Mesendoderm (in vitro differentiated cells): ENCODE measurements around the gene EXO1.

Experiments
- DNase-seq: peaks from one replicate; pipeline ENCODE4 v3.0.0; 2013
- H2AK5ac ChIP-seq: 2 replicates; pipeline ENCODE4 v1.6.1; 2013; ENCODE audit warnings: low read length, inconsistent platforms
- H2BK120ac ChIP-seq: 2 replicates; pipeline ENCODE4 v1.6.1; 2013; ENCODE audit warnings: low read depth, mild to moderate bottlenecking, low read length, moderate library complexity, mixed read lengths
- H2BK15ac ChIP-seq: replicated peaks from 2 replicates; pipeline ENCODE4 v1.6.1; 2013; ENCODE audit warnings: low read depth, mild to moderate bottlenecking, moderate library complexity
- H2BK5ac ChIP-seq: 2 replicates; pipeline ENCODE4 v1.6.1; 2013; ENCODE audit warnings: low read length, inconsistent platforms
- H3K18ac ChIP-seq: 2 replicates; pipeline ENCODE4 v1.6.1; 2013; ENCODE audit warnings: mild to moderate bottlenecking, low read length, mixed read lengths
- H3K23ac ChIP-seq: one replicate; pipeline ENCODE4 v1.6.1; 2013; ENCODE audit warnings: low read length
- H3K27ac ChIP-seq: 2 replicates; pipeline ENCODE4 v1.5.1; 2013; ENCODE audit warnings: low read depth, mild to moderate bottlenecking, inconsistent platforms, low read length, moderate library complexity
- H3K27me3 ChIP-seq: 2 replicates; pipeline ENCODE4 v1.6.1; 2013; ENCODE audit warnings: low read length, control low read depth, mild to moderate bottlenecking, inconsistent platforms; ENCODE audit not compliant: insufficient read depth, poor library complexity
- H3K36me3 ChIP-seq: 2 replicates; pipeline ENCODE4 v1.6.1; 2013; ENCODE audit warnings: low read length, inconsistent platforms; ENCODE audit not compliant: control insufficient read depth, insufficient read depth
- H3K4ac ChIP-seq: one replicate; pipeline ENCODE4 v1.6.1; 2013; ENCODE audit warnings: low read depth, mild to moderate bottlenecking, low read length, moderate library complexity
- H3K4me1 ChIP-seq: 2 replicates; pipeline ENCODE4 v1.6.1; 2013; ENCODE audit warnings: low read depth, low read length, inconsistent platforms; ENCODE audit not compliant: control insufficient read depth
- H3K4me2 ChIP-seq: 2 replicates; pipeline ENCODE4 v1.6.1; 2013; ENCODE audit warnings: low read length
- H3K4me3 ChIP-seq: 2 replicates; pipeline ENCODE4 v1.5.1; 2013; ENCODE audit warnings: mild to moderate bottlenecking, low read length
- H3K56ac ChIP-seq: one replicate; pipeline ENCODE4 v1.6.1; 2013; ENCODE audit warnings: low read length
- H3K79me1 ChIP-seq: 2 replicates; pipeline ENCODE4 v1.6.1; 2013; ENCODE audit warnings: low read length, inconsistent platforms
- H3K79me2 ChIP-seq: 2 replicates; pipeline ENCODE4 v1.6.1; 2013; ENCODE audit warnings: mild to moderate bottlenecking, low read length; ENCODE audit not compliant: control insufficient read depth, insufficient read depth
- H3K9ac ChIP-seq: 2 replicates; pipeline ENCODE4 v1.6.1; 2013; ENCODE audit warnings: low read length, inconsistent platforms
- H4K5ac ChIP-seq: one replicate; pipeline ENCODE4 v1.6.1; 2013; ENCODE audit warnings: low read length
- H4K8ac ChIP-seq: one replicate; pipeline ENCODE4 v1.6.1; 2013; ENCODE audit warnings: low read depth, mild to moderate bottlenecking, control low read depth, low read length, moderate library complexity
- WGBS: extraction: QIAGEN DNeasy Blood & Tissue Kit; methylation state at CpG from one replicate; pipeline ENCODE4 v1.1.7; 2013; ENCODE audit warnings: low lambda C conversion rate, missing lambda C conversion rate; ENCODE audit not compliant: insufficient coverage; ENCODE audit errors: extremely low coverage; 5-methylcytosine and 5-hydroxymethylcytosine counted together

Gene EXO1

DNA sequence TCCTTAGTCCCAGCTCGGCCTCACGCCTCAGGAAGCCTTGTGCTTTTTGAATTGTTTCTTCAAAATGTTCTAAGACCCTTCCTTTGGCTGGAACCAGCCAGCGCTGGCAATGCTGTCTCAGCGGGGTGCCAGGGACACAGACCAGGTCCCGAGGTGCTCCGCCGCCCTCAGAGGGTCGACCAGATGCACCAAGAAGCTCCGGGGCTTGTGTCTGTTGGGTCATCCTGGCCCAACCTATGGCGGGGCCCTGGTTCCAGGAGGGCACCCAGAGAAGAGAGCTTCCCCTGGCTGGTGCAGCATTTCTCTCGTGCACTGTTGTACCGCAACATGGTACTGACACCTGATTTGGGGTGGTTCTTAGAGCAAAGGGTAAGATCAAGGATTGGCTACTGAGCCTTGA lies 69.5 kb downstream of the EXO1 start:
- Histone ChIP-seq H2BK5ac (no peak overlapping the region), H3K9ac (no peak overlapping the region), H2AK5ac (no peak overlapping the region), H4K5ac (no peak overlapping the region), H3K27me3 (no peaks in the 10 kb centered on the region), H2BK120ac (no peak overlapping the region), H3K56ac (no peak overlapping the region), H4K8ac (no peak overlapping the region), H3K4ac (no peak overlapping the region), H3K79me2 (no peaks in the 10 kb centered on the region), H3K4me1 (no peaks in the 10 kb centered on the region), H3K23ac (no peak overlapping the region), H3K18ac (no peak overlapping the region), H3K79me1 (no peaks in the 10 kb centered on the region), H2BK15ac (no peak overlapping the region), H3K36me3 (no peaks in the 10 kb centered on the region), H3K27ac (no peak overlapping the region), H3K4me2 (no peak overlapping the region), H3K4me3 (no peak overlapping the region)
- no CpG with 5 or more reads among the region's 12 CpGs for WGBS
- DNase-seq = no peak

DNA sequence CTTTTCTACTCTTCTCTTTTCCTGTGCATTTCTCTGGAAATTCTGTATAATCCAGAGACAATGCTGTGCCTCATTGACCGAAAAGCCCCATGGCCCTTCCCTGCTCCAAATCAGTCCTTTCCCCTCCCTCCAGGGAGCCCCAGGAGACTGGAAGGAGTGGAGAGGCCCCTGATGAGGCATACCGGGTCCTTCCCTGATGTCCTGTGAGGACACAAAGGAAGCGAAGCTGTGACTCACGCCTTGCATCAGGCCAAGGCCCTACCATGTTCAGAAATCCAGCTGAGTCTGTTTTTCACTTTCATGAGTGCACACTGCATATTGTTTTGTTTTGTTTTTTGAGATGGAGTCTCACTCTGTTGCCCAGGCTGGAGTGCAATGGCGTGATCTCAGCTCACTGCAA lies 70.9 kb downstream of the EXO1 start:
- Histone ChIP-seq H3K79me2 (no peaks in the 10 kb centered on the region), H2AK5ac (no peak overlapping the region), H3K79me1 (no peaks in the 10 kb centered on the region), H2BK120ac (no peak overlapping the region), H2BK5ac (no peak overlapping the region), H3K36me3 (no peaks in the 10 kb centered on the region), H3K27ac (no peak overlapping the region), H4K8ac (no peak overlapping the region), H2BK15ac (no peak overlapping the region), H3K23ac (no peak overlapping the region), H3K56ac (no peak overlapping the region), H3K4me1 (no peaks in the 10 kb centered on the region), H3K4me3 (no peak overlapping the region), H3K4me2 (no peak overlapping the region), H3K9ac (no peak overlapping the region), H4K5ac (no peak overlapping the region), H3K27me3 (no peaks in the 10 kb centered on the region), H3K4ac (no peak overlapping the region), H3K18ac (no peak overlapping the region)
- no CpG with 5 or more reads among the region's 5 CpGs for WGBS
- no peak for DNase-seq

DNA sequence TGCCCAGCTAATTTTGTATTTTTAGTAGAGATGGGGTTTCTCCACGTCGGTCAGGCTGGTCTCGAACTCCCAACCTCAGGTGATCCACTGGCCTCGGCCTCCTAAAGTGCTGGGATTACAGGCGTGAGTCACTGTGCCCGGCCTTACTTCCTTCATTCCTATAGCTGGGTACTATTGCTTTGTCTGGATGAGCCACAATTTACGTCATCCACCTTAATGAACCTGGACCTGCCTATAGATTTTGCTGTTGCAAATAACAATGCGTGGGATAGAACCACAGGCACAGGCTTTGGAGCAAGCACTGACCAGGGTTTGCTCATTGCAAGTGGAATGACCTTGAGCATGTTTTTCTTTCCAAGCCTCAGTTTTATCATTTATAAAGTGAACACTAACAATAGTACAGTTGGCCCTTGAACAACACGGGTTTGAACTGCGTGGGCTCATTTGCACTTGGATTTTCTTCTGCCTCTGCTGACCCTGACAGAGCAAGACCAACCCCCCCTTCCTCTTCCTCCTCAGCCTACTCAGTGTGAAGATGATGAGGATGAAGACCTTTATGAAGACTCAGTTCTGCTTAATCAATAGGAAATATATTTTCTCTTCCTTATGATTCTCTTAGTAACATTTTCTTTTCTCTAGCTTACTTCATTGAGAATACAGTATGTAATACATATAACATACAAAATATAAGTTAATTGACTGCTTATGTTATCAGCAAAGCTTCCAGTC lies 76.2 kb downstream of the EXO1 start:
- Histone ChIP-seq H3K27me3 (no peaks in the 10 kb centered on the region), H4K5ac (no peak overlapping the region), H3K18ac (no peak overlapping the region), H2BK15ac (no peak overlapping the region), H3K27ac (no peak overlapping the region), H3K4me2 (no peak overlapping the region), H2BK120ac (no peak overlapping the region), H2BK5ac (no peak overlapping the region), H3K79me1 (no peaks in the 10 kb centered on the region), H3K4ac (no peak overlapping the region), H3K4me1 (no peaks in the 10 kb centered on the region), H3K79me2 (no peaks in the 10 kb centered on the region), H3K9ac (no peak overlapping the region), H3K36me3 (no peaks in the 10 kb centered on the region), H2AK5ac (no peak overlapping the region), H3K56ac (no peak overlapping the region), H3K23ac (no peak overlapping the region), H3K4me3 (no peak overlapping the region), H4K8ac (no peak overlapping the region)
- no CpG with 5 or more reads among the region's 10 CpGs for WGBS
- no peak for DNase-seq

DNA sequence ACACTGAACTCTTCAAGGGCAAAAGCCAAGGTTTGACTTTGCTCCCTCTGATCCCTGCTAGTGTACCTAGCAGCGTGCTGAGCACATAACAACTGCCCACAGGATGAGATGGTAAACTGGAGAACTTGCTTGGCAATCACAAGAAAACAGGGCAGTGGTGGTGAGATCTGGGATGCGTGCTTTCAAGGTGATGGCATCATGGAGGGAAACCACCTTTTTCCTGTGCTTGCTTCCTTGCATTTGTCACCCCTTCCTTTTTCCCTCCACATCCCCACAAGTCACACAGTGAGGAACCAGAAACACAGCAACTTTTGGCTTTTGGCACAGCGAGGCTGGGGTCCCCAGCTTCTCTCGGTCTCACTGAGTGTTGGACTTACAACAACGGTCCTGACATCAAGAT lies 78.1 kb downstream of the EXO1 start:
- Histone ChIP-seq H3K27me3 (no peaks in the 10 kb centered on the region), H3K27ac (no peak overlapping the region), H3K4me2 (no peak overlapping the region), H3K56ac (no peak overlapping the region), H2BK5ac (no peak overlapping the region), H3K36me3 (no peaks in the 10 kb centered on the region), H3K4me1 (no peaks in the 10 kb centered on the region), H4K8ac (no peak overlapping the region), H3K23ac (no peak overlapping the region), H3K79me2 (no peaks in the 10 kb centered on the region), H3K4ac (no peak overlapping the region), H2BK15ac (no peak overlapping the region), H2BK120ac (no peak overlapping the region), H3K79me1 (no peaks in the 10 kb centered on the region), H3K18ac (no peak overlapping the region), H4K5ac (no peak overlapping the region), H3K9ac (no peak overlapping the region), H2AK5ac (no peak overlapping the region), H3K4me3 (no peak overlapping the region)
- no CpG with 5 or more reads among the region's 5 CpGs for WGBS
- DNase-seq = no peak

DNA sequence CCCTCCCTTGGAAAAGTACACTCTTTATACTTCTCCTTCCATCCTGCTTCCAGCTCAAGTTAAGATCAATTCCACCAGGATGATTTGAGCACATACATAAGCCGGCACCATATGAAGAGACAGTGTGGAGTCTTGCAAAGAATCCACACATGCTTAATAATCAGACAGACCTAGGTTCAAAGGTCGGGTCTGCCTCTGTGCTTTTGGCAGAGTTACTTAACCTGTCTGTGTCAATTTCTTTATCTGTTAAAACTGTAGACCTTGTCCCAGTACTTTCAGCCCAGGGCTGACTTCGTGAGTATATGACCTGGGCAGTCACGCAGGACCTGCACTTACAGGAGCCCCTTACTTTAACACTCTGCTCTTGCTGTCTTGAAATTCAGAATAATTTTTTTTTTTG lies 79.3 kb downstream of the EXO1 start:
- Histone ChIP-seq H3K56ac (no peak overlapping the region), H3K23ac (no peak overlapping the region), H3K9ac (no peak overlapping the region), H3K36me3 (no peaks in the 10 kb centered on the region), H3K18ac (no peak overlapping the region), H3K4me2 (no peak overlapping the region), H3K79me1 (no peaks in the 10 kb centered on the region), H3K4ac (no peak overlapping the region), H2BK15ac (no peak overlapping the region), H3K79me2 (no peaks in the 10 kb centered on the region), H4K5ac (no peak overlapping the region), H3K27me3 (no peaks in the 10 kb centered on the region), H3K4me1 (no peaks in the 10 kb centered on the region), H2BK5ac (no peak overlapping the region), H2BK120ac (no peak overlapping the region), H3K4me3 (no peak overlapping the region), H3K27ac (no peak overlapping the region), H4K8ac (no peak overlapping the region), H2AK5ac (no peak overlapping the region)
- DNase-seq = no peak
- no CpG with 5 or more reads among the region's 4 CpGs for WGBS

DNA sequence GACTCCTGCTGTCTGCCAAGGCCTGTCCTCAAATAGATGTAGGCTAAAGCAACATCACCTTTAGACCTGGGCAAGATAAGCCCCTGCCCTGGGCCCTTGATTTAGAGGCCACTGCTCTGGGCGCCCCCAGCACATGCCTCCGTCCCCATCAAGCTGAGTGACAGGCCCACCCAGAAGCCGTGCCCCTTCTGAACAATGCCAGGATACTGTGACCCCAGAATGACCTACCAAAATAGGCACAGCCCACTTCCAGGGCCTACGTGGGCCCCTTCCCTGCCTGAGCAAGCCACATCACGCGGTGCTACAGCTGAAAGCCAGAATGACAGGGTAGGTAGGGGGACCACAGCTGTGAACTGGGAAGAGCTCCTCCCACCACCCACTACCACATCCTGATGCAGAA lies 84.8 kb downstream of the EXO1 start:
- no peak overlapping the region for H3K4me2 ChIP-seq
- WGBS = no CpG with 5 or more reads among the region's 6 CpGs
- H2BK5ac ChIP-seq = no peak overlapping the region
- no peaks in the 10 kb centered on the region for H3K27me3 ChIP-seq
- no peak overlapping the region for H3K18ac ChIP-seq
- no peak overlapping the region for H3K27ac ChIP-seq
- no peak overlapping the region for H3K4me3 ChIP-seq
- H3K79me2 ChIP-seq = no peaks in the 10 kb centered on the region
- H4K8ac ChIP-seq = no peak overlapping the region
- H4K5ac ChIP-seq = no peak overlapping the region
- H3K79me1 ChIP-seq = no peaks in the 10 kb centered on the region
- H3K23ac ChIP-seq = no peak overlapping the region
- no peak overlapping the region for H2BK15ac ChIP-seq
- H2BK120ac ChIP-seq = no peak overlapping the region
- no peak overlapping the region for H2AK5ac ChIP-seq
- H3K36me3 ChIP-seq = no peaks in the 10 kb centered on the region
- H3K4me1 ChIP-seq = no peaks in the 10 kb centered on the region
- no peak overlapping the region for H3K9ac ChIP-seq
- DNase-seq = no peak
- no peak overlapping the region for H3K4ac ChIP-seq
- no peak overlapping the region for H3K56ac ChIP-seq
